A673 (cell line): ENCODE results near the gene CLNK. TPM values are rescaled to one million over a fixed set of nuclear protein-coding genes. Genes with fewer than 3 reads are reported as not detected.

ENCODE experiments used
- BruUV-seq: library from RNA; stranded (reverse); fragments of 400-500 nt; replicated peaks from 2 replicates; lab custom pipeline; 2021; lab: Mats Ljungman, UMichigan
- CTCF ChIA-PET: fragments of 300-600 bp; sonication (Branson Sonifier 250); formaldehyde crosslinking; loops from one replicate; lab custom pipeline; 2022; ENCODE audit warnings: antibody characterized with exemption; lab: Charles Lee
- POLR2A ChIA-PET: fragments of 300-600 bp; sonication (Branson Sonifier 250); formaldehyde crosslinking; loops from one replicate; lab custom pipeline; 2022; ENCODE audit warnings: antibody characterized with exemption; ENCODE audit not compliant: low non-redundant PET; lab: Charles Lee
- DNase-seq: peaks from one replicate; pipeline ENCODE4 v3.0.0-alpha.2; 2015; ENCODE audit warnings: low spot score
- H3K27ac ChIP-seq: fragments of 200-600 bp; sonication (generic); 2 replicates; pipeline ENCODE4 v1.5.1; 2016; ENCODE audit warnings: mixed run types, low read depth, mild to moderate bottlenecking, mixed read lengths, antibody characterized with exemption, low read length; ENCODE audit not compliant: poor library complexity, severe bottlenecking
- H3K27me3 ChIP-seq: fragments of 200-600 bp; sonication (generic); replicated peaks from 2 replicates; pipeline ENCODE4 v1.6.1; 2017; ENCODE audit warnings: mixed run types, low read depth, mild to moderate bottlenecking, mixed read lengths, antibody characterized with exemption, low read length; ENCODE audit not compliant: insufficient read depth, poor library complexity
- H3K36me3 ChIP-seq: fragments of 200-600 bp; sonication (generic); 2 replicates; pipeline ENCODE4 v1.6.1; 2016; ENCODE audit warnings: mixed run types, mild to moderate bottlenecking, mixed read lengths, antibody characterized with exemption, low read length; ENCODE audit not compliant: insufficient read depth, poor library complexity, severe bottlenecking
- H3K4me1 ChIP-seq: fragments of 200-600 bp; sonication (generic); 2 replicates; pipeline ENCODE4 v1.6.1; 2017; ENCODE audit warnings: mixed run types, mild to moderate bottlenecking, mixed read lengths, antibody characterized with exemption, low read length; ENCODE audit not compliant: insufficient read depth, poor library complexity, severe bottlenecking
- H3K4me3 ChIP-seq: fragments of 200-600 bp; sonication (generic); 2 replicates; pipeline ENCODE4 v1.5.1; 2016; ENCODE audit warnings: low read depth, mixed run types, mild to moderate bottlenecking, mixed read lengths, low read length; ENCODE audit not compliant: poor library complexity, severe bottlenecking
- H3K9me3 ChIP-seq: fragments of 200-600 bp; sonication (generic); 2 replicates; pipeline ENCODE4 v1.6.1; 2016; ENCODE audit warnings: mixed run types, low read depth, mild to moderate bottlenecking, mixed read lengths, antibody characterized with exemption, low read length; ENCODE audit not compliant: poor library complexity, severe bottlenecking
- CTCF ChIP-seq: fragments of 300-800, 200-600 bp; sonication (generic); conservative IDR thresholded peaks from 2 replicates; pipeline ENCODE4 v1.5.1; 2017; ENCODE audit warnings: low read depth, mild to moderate bottlenecking, antibody characterized with exemption, low read length, moderate library complexity, mixed read lengths
- EZH2 ChIP-seq: fragments of 200-600 bp; sonication (generic); IDR thresholded peaks from 2 replicates; pipeline ENCODE4 v1.6.1; 2017; ENCODE audit warnings: borderline replicate concordance, low read depth, mild to moderate bottlenecking, mixed read lengths, antibody characterized with exemption, low read length; ENCODE audit not compliant: poor library complexity, severe bottlenecking
- intact Hi-C: fragments of 100-400 bp; cut with micrococcal nuclease; formaldehyde crosslinking; loops from one replicate; pipeline ENCODE4 v1.10.0; 2022; ENCODE audit not compliant: unreplicated experiment
- total RNA-seq: library from RNA; stranded (reverse); gene quantifications from 2 replicates; pipeline ENCODE4 v1.2.3, GENCODE V29; 2021

CLNK gene
- total RNA-seq, 1 experiment from 2014 or later: not detected

DNA sequence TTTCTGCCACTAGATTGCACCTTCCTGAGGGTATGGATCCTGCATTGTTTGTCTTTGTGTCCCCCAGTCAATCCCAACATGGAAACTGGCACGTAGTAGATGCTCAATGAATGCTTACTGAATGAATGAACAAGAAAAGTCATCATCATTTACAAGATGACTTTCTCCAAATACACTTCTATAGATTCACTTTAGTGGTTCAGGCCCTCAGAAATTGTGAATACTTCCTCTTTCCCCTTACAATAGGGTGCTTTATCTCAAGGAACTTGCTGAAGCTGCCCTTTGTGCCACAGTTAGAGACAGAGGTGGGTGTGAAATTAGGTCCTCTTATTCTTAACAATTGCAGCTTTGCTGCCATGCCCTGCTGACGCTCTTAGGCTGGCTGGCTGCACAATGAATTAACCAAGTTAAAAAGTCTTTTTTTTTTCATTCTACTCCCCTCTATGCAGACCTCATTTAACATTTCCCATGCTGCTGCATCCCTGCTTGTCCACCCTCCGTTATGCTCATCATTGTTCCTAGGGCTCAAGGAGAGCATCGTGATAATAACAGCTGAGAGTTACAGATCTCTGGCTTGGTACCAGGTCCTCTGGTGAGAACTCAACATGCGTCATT, 119.3 kb downstream of the CLNK start:
- TF ChIP-seq EZH2 (no peak), CTCF (no peak)
- H3K27ac ChIP-seq: no peak overlapping the region
- no peaks in the 10 kb centered on the region for H3K36me3 ChIP-seq
- no peaks in the 10 kb centered on the region for H3K9me3 ChIP-seq
- ChIA-PET POLR2A (no interaction called here), CTCF (no interaction called here)
- DNase-seq: no peak
- no peaks in the 10 kb centered on the region for H3K27me3 ChIP-seq
- no peak overlapping the region for H3K4me3 ChIP-seq
- no TSS peak for BruUV-seq
- intact Hi-C loops: no loop called here
- no peaks in the 10 kb centered on the region for H3K4me1 ChIP-seq

GRCh38 chr4:10554694-10555093, 129.9 kb downstream of the CLNK start:
- no peak overlapping the region for H3K27ac ChIP-seq
- intact Hi-C loops: loop anchor here (10.0 kb wide), 1 partner anchor 790 kb away; no protein-coding TSS in a partner anchor
- no peak overlapping the region for H3K4me3 ChIP-seq
- DNase-seq: peak; percentile 62
- TF ChIP-seq CTCF: peak; percentile 78
- TF ChIP-seq EZH2: no peak
- no peaks in the 10 kb centered on the region for H3K36me3 ChIP-seq
- H3K9me3 ChIP-seq: no peaks in the 10 kb centered on the region
- BruUV-seq: no TSS peak
- POLR2A ChIA-PET: interaction anchor here (0.6 kb wide), 1 partner anchor 808 kb away, joined by 3 read pairs; no protein-coding TSS in a partner anchor
- no peaks in the 10 kb centered on the region for H3K27me3 ChIP-seq
- no peaks in the 10 kb centered on the region for H3K4me1 ChIP-seq
- CTCF ChIA-PET: no interaction called here

GRCh38 chr4:10554121-10554520, 130.4 kb downstream of the CLNK start:
- H3K4me3 ChIP-seq: no peak overlapping the region
- DNase-seq: no peak
- CTCF ChIA-PET: no interaction called here

More at GRCh38 chr4:10554121-10554520, 130.4 kb downstream of the CLNK start:
- TF ChIP-seq EZH2 (no peak), CTCF (no peak)
- POLR2A ChIA-PET: no interaction called here
- BruUV-seq: no TSS peak
- no peaks in the 10 kb centered on the region for H3K9me3 ChIP-seq
- no peaks in the 10 kb centered on the region for H3K4me1 ChIP-seq
- H3K36me3 ChIP-seq: no peaks in the 10 kb centered on the region
- intact Hi-C loops: loop anchor here (10.0 kb wide), 1 partner anchor 789 kb away; no protein-coding TSS in a partner anchor
- no peak overlapping the region for H3K27ac ChIP-seq
- H3K27me3 ChIP-seq: no peaks in the 10 kb centered on the region
